ENCODE results near the gene TLE1. TPM values are rescaled to one million over a fixed set of nuclear protein-coding genes. Genes with fewer than 3 reads are reported as not detected.

Gene TLE1
- total RNA-seq, 3 donors from 2014 or later = 42.9 to 51.8 (median 47.3) TPM

- Histone ChIP-seq H3K36me3 (ENCODE audit: low read depth) (no peaks in the 10 kb centered on the region), H3K4me1 (ENCODE audit: low read depth) (peaks cover 2% of the 10 kb centered on the region), H3K4me3 (no peak overlapping the region), H3K9me3 (no peaks in the 10 kb centered on the region)
- DNase-seq = no peak
- intact Hi-C loops (cut with DNase I, micrococcal nuclease) = no loop called here
- ATAC-seq = no peak
- no peak for TF ChIP-seq CTCF (IDR thresholded peaks at IDR 0.05)
These were observed 107.4 kb downstream of the TLE1 start for GRCh38 chr9:81581986-81582385.

GRCh38 chr9:81579381-81579780 lies 110.0 kb downstream of the TLE1 start:
- TF ChIP-seq CTCF (IDR thresholded peaks at IDR 0.05) = no peak
- DNase-seq (no peak), ATAC-seq (no peak)
- H3K9me3 ChIP-seq = no peaks in the 10 kb centered on the region
- intact Hi-C loops (cut with DNase I, micrococcal nuclease) = no loop called here
- no peaks in the 10 kb centered on the region for H3K4me1 ChIP-seq (ENCODE audit: low read depth)
- H3K36me3 ChIP-seq (ENCODE audit: low read depth) = no peaks in the 10 kb centered on the region
- H3K4me3 ChIP-seq = no peak overlapping the region

GRCh38 chr9:81578606-81579005 lies 110.7 kb downstream of the TLE1 start:
- no peaks in the 10 kb centered on the region for H3K4me1 ChIP-seq (ENCODE audit: low read depth)
- DNase-seq (no peak), ATAC-seq (no peak)
- H3K9me3 ChIP-seq = no peaks in the 10 kb centered on the region
- H3K4me3 ChIP-seq = no peak overlapping the region
- intact Hi-C loops (cut with DNase I, micrococcal nuclease) = no loop called here
- no peak for TF ChIP-seq CTCF (IDR thresholded peaks at IDR 0.05)
- H3K36me3 ChIP-seq (ENCODE audit: low read depth) = no peaks in the 10 kb centered on the region

GRCh38 chr9:81575956-81576355 lies 113.4 kb downstream of the TLE1 start:
- Histone ChIP-seq H3K4me1 (ENCODE audit: low read depth) (no peaks in the 10 kb centered on the region), H3K9me3 (no peaks in the 10 kb centered on the region), H3K4me3 (no peak overlapping the region), H3K36me3 (ENCODE audit: low read depth) (no peaks in the 10 kb centered on the region)
- no peak for TF ChIP-seq CTCF (IDR thresholded peaks at IDR 0.05)
- intact Hi-C loops (cut with DNase I, micrococcal nuclease) = no loop called here
- ATAC-seq (no peak), DNase-seq (no peak)

GRCh38 chr9:81574405-81574804 lies 114.9 kb downstream of the TLE1 start:
- ATAC-seq (no peak), DNase-seq (no peak)
- Histone ChIP-seq H3K36me3 (ENCODE audit: low read depth) (no peaks in the 10 kb centered on the region), H3K4me3 (no peak overlapping the region), H3K9me3 (no peaks in the 10 kb centered on the region), H3K4me1 (ENCODE audit: low read depth) (no peaks in the 10 kb centered on the region)
- TF ChIP-seq CTCF (IDR thresholded peaks at IDR 0.05) = no peak
- intact Hi-C loops (cut with DNase I, micrococcal nuclease) = no loop called here
